ENCODE results near the gene C6orf136. TPM values are rescaled to one million over a fixed set of nuclear protein-coding genes. Genes with fewer than 3 reads are reported as not detected.
A peak's percentile ranks its signal among the peaks of the same experiment; 100 is the strongest.

Gene C6orf136
- total and polyA plus RNA-seq, 2 donors: 6.3 to 15.9 TPM

DNA sequence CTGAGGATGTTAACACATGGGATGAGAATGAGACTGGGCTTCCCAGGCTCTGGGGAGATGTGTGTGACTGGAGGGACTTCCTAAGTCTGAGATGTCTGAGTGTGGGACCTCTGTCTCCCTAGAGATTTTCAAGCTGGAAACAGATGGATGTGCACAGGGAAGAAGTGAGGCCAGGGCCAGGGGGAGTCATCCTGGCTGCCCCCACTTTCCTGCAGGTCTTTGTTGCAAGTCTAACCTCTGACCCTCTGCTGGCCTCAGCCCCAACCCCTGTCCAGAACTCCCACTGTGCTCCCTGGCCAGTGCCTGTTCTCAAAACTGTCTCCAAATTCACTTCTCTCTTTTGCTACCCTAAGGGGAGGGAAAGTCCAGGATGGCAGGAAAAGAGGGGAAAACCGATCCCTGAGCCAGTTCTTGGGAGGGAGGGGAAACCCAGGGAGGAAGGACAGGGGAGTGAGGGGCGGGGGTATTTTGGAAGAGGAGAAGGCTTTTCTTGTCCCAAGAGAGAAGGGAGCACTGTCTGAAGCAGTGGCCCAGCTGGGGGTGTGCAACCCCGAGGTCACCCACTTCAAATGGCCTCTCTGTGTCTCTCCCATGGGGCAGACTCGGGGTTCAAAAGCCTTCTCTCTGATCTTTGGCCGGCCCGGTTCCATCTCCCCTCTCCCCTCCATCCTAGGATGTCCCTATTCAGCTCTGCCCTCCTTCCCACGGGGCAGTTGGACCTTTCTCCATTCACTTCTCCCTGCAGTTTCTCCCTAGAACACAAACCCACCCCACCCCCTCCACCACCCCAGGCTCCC is 36.4 kb downstream of the C6orf136 start:
- peak overlapping the region; percentile 91 for H3K27ac ChIP-seq (ENCODE audit: low read depth)
- H3K4me3 ChIP-seq (ENCODE audit: low read depth, low read length): peak overlapping the region; percentile 67
- H3K4me1 ChIP-seq (ENCODE audit: insufficient read depth): no peaks in the 10 kb centered on the region
- no peak for DNase-seq (ENCODE audit: extremely low spot score)
- WGBS: 5% methylated on average over 7 of the region's 7 CpGs
- no peaks in the 10 kb centered on the region for H3K36me3 ChIP-seq (ENCODE audit: insufficient read depth)

DNA sequence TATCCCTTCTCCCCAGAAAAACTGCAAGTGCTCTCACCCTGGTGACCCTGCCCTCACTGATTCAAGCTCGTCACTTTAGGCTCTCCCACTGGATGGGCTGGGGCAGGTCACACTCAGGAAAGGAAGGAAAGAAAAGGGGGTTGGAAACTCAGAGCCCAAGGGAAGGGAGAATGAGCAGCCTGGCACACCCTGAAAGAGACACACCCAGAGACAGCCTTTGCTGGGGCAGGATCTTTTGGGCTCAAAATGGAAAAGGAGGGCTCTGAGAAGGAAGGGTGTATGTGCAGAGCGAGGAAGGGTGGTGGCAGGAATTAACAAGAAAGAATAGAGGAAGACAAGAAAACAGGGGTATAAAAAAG is 37.0 kb downstream of the C6orf136 start:
- 7% methylated on average over 2 of the region's 2 CpGs for WGBS
- Histone ChIP-seq H3K27ac (ENCODE audit: low read depth) (peak overlapping the region; percentile 76), H3K36me3 (ENCODE audit: insufficient read depth) (no peaks in the 10 kb centered on the region), H3K4me1 (ENCODE audit: insufficient read depth) (no peaks in the 10 kb centered on the region), H3K4me3 (ENCODE audit: low read depth, low read length) (peak overlapping the region; percentile 67)
- DNase-seq (ENCODE audit: extremely low spot score): no peak

DNA sequence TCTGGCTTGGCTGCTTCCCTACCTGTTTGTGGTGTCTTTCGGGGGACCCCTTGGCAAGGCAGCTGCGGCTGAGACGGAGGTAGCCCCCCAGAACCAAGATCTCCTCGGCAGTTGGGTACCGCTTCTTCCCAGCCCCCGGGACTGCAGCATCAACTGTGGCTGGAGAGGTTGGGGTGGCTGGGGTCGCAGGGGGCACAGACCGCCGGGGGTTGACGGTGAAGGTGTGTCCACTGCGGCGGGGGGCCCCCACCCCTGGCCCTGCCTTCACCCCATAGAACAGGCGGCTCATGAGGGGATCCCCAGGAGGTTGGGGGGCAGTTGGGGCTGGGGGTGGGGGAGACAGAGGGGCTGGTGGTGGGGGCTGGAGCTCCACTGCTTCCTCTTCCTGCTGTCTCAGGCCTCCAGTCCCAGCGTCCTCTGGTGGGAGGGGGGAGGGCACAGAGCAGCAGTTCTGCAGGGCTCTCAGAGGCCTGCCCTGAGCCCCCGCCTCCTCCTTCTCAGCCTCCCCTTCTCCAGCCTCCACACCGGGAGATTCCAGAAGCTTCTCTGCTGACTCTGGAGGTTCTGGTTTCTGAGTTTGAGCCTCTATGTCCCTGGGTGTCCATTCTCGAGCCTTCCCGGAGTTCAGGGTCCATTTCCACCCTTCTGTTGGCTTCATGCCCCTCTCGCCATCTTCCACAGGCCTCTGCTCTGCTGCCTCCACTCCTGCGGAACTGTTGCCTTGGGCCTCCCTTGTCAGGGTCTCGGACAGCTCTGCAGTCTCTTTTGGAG is 37.6 kb downstream of the C6orf136 start:
- Histone ChIP-seq H3K27ac (ENCODE audit: low read depth) (peak overlapping the region; percentile 76), H3K4me3 (ENCODE audit: low read depth, low read length) (peak overlapping the region; percentile 67), H3K4me1 (ENCODE audit: insufficient read depth) (no peaks in the 10 kb centered on the region), H3K36me3 (ENCODE audit: insufficient read depth) (no peaks in the 10 kb centered on the region)
- no peak for DNase-seq (ENCODE audit: extremely low spot score)
- WGBS: 16% methylated on average over 21 of the region's 21 CpGs

DNA sequence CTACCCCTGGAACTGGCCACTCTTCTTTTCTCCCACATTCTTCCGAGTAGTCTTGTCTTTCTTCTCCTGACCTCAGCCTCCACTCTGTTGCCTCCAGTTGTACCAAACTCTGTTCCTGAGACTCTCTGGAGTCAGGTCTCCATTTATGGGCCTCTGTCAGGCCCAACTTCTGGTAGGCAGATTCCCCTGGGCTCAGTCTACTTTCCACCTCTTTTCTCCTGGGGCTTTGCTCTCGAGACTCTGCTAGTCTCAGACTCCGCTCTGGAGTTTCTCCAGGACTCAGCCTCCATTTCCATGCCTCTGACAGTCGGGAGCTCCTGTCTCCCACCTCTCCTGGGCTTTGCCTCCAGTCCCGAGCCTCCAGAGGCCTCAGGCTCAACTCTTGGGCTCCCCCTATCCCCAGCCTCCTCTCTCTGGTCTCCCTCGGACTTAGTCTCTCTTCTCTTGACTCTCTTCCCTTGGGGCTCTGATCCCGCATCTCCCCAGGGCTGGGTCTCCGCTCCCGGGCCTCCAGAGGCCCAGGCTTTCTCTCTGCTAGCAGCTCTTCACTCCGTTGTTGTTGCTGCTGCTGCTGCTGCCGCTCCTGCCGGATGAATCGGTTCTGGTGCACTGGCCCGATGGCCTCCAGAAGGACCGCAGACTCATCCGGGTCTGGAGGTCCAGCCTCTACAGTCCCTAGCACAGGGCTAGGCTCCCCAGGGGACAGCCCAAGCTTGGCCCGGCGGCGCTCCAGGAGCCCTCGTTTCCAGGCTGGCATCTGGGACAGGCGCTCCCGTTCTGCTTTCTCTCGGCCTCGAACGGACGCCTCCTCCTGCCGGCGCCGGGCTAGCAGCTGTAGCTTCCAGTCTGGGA is 38.5 kb downstream of the C6orf136 start:
- DNase-seq (ENCODE audit: extremely low spot score): no peak
- Histone ChIP-seq H3K27ac (ENCODE audit: low read depth) (peak overlapping the region; percentile 76), H3K36me3 (ENCODE audit: insufficient read depth) (no peaks in the 10 kb centered on the region), H3K4me3 (ENCODE audit: low read depth, low read length) (peak overlapping the region; percentile 67), H3K4me1 (ENCODE audit: insufficient read depth) (no peaks in the 10 kb centered on the region)
- WGBS: 24% methylated on average over 29 of the region's 29 CpGs

DNA sequence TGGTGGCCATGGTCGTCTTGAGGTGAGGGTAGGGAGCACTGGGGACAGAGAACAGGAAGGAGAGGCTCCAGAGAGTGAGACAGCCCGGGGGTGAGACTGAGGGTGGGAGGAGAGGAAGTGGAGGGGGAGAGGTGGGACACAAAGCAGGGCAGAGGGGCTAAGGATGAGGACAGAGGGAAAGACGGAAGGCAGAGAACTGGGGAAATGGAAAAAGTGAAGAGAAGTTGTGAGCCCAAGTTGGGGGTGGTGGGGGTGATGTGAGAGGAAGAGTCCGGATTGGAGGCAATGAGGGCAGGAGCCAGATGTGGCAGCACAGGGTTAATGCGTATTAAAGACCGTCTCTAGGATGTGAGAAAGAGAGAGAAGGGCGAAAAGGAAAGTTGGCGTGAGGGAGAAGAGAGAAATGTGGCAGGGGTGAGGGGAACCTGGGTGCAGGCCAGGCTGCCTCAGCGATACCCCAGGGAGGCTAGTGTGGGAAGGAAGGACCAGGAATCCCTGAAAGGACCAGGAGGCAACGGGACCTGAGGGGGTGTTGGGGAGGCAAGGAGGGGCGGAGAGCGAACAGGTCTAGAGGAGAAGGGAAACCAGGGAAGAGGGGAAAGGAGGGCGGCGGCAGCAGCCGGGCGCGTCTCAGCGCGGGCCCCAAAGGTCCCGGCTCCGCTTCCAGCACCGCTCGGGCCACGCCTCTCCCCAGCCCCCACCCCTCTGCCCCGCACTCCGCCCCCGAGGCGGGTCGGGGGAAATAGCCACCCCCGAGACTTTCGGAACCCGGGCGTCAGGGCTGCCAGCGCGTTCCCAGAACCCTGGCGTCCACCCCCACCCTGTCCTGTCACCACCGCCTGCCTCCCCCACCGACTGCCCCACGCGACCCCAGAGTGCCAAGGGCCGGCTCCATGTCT is 39.3 kb downstream of the C6orf136 start, which contains the start of gene PPP1R18:
Gene PPP1R18, minus strand, starts transcription at position 637 of the 899 bp plus-strand sequence. Its CDS starts 627 bp downstream, at position 10.
- H3K36me3 ChIP-seq (ENCODE audit: insufficient read depth): no peaks in the 10 kb centered on the region
- under 1% methylated on average over 41 of the region's 41 CpGs for WGBS
- peak within 1 kb of the TSS; percentile 67 for H3K4me3 ChIP-seq (ENCODE audit: low read depth, low read length)
- no peaks in the 10 kb centered on the region for H3K4me1 ChIP-seq (ENCODE audit: insufficient read depth)
- H3K27ac ChIP-seq (ENCODE audit: low read depth): peak within 1 kb of the TSS; percentile 98
- no peak for DNase-seq (ENCODE audit: extremely low spot score)

DNA sequence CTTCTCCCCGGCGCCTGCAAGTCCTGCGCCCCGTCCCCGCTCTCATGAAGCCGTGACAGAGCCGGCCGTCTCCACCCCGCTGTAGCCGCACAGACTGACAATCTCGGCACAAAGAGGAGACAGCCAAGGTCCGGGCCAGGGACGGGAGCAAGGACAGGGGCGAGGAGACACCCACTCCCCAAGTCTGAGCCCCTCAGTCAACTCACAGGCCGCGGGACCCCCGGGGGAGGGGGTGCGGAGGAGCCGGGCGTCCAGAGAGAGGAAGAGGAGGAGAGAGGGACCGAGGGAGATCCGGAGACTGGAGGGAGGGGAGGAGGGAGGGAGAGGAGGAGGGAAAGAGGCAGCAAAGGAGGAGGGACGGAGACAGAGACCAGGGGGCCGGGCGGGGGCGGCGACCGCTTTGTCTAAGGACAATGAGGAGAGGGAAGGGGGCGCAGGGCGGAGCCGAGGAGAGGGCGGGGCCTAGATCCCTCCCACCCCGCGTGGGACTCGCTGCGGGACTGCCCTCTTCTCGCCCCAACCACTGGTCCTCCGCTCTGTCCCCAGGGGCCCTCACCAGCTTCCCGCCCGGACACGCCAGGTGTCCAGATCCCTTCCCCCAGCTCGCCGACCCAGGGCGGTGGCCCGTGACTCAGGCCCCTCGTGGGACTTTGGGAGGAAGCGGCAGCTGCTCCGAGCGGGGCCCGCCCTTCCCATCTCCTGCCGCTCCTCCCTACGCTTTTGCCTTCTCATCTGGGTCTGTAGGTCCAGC is 40.1 kb downstream of the C6orf136 start:
- Histone ChIP-seq H3K36me3 (ENCODE audit: insufficient read depth) (no peaks in the 10 kb centered on the region), H3K4me3 (ENCODE audit: low read depth, low read length) (peak overlapping the region; percentile 67), H3K4me1 (ENCODE audit: insufficient read depth) (no peaks in the 10 kb centered on the region), H3K27ac (ENCODE audit: low read depth) (peak overlapping the region; percentile 98)
- DNase-seq (ENCODE audit: extremely low spot score): peak; percentile 80
- under 1% methylated on average over 52 of the region's 52 CpGs for WGBS

DNA sequence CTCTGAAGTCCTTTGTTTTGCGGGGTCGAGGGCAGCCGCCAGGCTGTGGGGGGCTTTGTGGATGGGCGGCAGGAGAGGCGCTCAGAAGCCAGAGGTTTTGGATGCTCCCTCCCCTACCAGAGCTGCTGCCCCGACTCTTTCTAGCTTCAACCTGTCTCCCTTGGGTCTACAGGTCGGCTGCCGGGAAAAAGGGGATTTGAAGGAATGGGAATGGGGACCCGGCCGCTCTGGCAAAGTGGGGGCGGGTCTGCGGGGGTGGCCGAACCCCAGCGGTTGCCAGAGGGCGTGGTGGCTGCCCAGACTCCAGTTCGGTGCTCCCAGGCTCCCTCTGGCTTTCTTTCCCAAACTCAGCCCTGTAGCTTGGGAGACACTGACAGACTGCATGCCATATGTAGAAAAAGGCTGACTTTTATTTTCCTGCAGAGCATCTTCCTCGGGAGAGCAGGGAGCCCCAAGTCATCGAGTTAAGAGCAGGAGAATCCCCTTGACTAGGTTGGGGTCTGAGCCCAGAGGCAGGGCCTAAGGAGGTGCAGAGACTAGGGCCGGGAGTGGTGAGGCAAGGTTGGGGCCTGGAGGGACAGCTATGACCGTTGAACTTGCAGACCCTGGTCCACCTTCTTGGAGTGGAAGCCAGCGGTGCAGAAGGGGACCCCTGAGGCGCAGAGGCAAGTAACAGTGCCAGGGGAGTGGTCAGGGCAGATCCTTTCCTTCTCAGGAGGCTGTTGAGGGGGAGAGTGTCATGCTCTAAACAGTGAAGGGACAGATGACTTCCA is 40.9 kb downstream of the C6orf136 start:
- Histone ChIP-seq H3K36me3 (ENCODE audit: insufficient read depth) (no peaks in the 10 kb centered on the region), H3K27ac (ENCODE audit: low read depth) (peak overlapping the region; percentile 98), H3K4me1 (ENCODE audit: insufficient read depth) (no peaks in the 10 kb centered on the region), H3K4me3 (ENCODE audit: low read depth, low read length) (peak overlapping the region; percentile 67)
- no peak for DNase-seq (ENCODE audit: extremely low spot score)
- 9% methylated on average over 22 of the region's 22 CpGs for WGBS

DNA sequence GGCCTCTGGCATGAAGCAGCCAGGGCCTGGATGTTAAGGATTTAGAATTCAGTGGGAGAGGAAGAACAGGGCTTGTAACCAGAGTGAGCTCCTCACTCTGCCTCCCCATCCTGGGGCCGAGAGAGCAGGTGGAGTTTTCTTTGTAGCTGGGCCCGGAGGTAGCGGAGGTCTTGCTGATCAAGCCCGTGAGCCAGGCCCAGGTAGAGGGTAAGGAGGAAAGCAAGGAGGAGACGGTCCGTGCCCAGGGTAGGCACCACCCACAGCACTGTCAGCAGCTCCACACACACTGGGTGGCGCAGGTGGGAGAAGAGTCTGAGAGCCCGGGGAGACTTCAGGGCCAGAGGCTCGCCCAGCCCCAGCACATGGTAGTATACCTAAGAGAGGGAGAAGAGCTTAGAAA is 41.6 kb downstream of the C6orf136 start:
- Histone ChIP-seq H3K4me3 (ENCODE audit: low read depth, low read length) (no peak overlapping the region), H3K27ac (ENCODE audit: low read depth) (peak overlapping the region; percentile 98), H3K4me1 (ENCODE audit: insufficient read depth) (no peaks in the 10 kb centered on the region), H3K36me3 (ENCODE audit: insufficient read depth) (no peaks in the 10 kb centered on the region)
- WGBS: 83% methylated on average over 9 of the region's 9 CpGs
- no peak for DNase-seq (ENCODE audit: extremely low spot score)

DNA sequence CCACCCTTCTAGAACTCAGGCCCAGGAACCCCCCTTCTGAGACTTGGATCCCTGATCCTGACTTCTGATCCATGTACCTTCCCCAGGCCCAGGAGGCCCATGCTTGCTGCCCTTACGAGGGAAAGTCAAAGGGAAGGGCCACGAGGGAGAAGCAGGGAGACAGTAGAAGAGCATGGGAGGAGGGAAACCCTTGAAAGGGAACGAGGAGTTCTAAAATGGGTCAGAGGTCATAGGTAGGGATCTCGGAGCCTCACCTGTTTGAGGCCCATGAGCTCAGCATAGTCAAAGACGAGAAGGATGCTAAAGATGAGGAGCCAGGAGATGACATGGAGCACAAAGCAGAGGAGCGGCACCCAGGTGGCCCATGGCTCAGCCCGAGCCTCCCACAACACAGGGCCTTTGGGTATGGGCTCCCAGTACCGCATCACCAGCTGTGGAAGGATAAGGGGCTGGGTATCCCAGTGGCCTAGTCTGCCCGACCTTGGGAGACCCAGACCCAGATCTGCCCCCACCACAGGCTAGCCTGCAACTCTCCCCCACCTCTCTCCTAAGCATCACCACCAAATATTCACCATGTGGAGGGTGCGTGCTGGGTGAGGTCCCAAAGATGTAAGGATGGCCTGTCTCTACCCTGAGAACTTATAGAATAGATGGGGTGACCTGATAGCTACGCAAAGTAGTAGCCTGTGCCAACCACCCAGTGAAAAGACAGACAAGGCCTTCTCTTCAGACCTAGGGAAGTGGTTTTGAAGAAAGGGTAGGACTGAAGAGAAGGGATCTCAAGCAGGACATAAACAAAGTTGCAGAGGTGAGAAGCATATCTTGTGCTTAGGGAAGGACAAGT is 42.3 kb downstream of the C6orf136 start:
- Histone ChIP-seq H3K27ac (ENCODE audit: low read depth) (peak overlapping the region; percentile 98), H3K4me3 (ENCODE audit: low read depth, low read length) (no peak overlapping the region), H3K4me1 (ENCODE audit: insufficient read depth) (no peaks in the 10 kb centered on the region), H3K36me3 (ENCODE audit: insufficient read depth) (no peaks in the 10 kb centered on the region)
- no peak for DNase-seq (ENCODE audit: extremely low spot score)
- WGBS: 83% methylated on average over 11 of the region's 11 CpGs

DNA sequence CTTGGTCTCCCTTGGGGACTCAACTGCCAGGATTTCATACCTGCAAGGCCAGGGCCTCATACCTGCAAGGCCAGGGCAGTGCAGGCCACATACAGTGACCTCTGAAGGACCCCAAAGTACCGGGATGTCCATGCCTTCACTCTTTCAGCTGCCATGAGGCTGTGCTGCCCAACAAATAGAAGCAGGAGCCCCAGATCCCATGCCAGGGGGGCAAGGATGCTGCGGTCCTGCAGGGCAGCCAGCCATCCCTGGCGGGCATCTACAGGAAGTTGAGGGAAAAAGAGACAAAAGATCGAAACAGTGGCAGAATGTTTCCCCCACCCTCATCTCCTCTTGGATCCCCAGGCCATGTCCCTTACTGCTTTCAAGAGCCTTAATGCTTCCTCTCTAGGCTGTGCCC is 43.1 kb downstream of the C6orf136 start:
- 21% methylated on average over 4 of the region's 4 CpGs for WGBS
- H3K36me3 ChIP-seq (ENCODE audit: insufficient read depth): no peaks in the 10 kb centered on the region
- H3K4me3 ChIP-seq (ENCODE audit: low read depth, low read length): no peak overlapping the region
- H3K4me1 ChIP-seq (ENCODE audit: insufficient read depth): no peaks in the 10 kb centered on the region
- peak overlapping the region; percentile 97 for H3K27ac ChIP-seq (ENCODE audit: low read depth)
- no peak for DNase-seq (ENCODE audit: extremely low spot score)

Measured in urinary bladder (tissue), 4 donors.